Iris pigment epithelial cell (primary cell): ENCODE results near the gene POLDIP2.

ENCODE experiments used
- DNase-seq: peaks from one replicate; pipeline ENCODE4 v3.0.0-alpha.2; 2011; ENCODE audit warnings: low read depth

POLDIP2 gene

DNA sequence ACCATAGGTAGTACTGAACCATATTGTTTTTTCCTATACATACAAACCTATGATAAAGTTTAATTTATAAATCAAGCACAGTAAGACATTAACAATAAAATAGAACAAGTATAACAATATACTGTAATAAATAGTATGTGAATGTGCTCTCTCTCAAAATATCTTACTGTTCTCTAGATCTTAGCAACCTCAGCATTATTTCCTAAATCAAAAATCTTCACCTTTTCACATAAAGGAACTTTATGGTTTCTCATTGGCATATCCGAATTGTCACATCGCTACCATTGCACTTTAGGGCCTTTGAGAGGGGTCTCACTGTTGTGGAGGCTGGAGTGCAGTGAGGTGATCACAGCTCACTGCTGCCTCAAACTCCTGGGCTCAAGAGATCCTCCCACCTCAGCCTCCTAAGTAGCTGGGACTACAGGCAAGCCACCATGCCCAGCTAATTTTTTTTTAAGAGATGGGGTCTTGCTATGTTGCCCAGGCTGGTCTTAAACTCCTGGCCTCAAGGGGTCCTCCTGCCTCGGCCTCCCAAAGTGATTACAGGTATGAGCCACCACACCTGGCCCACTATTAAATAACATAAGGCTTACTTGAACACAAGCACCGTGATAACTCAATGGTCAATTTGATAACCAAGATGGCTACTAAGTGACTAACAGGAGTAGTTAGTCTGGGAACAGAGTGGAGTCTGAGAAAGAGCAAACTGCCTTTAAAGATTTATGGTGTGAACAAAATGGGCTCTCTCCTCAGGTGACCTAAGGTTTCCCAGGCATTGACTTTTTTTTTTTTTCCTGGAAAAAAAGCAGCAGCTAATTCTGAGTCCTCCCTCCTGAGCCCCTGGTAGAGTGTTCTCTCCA lies 41.3 kb downstream of the POLDIP2 start:
- DNase-seq = no peak

DNA sequence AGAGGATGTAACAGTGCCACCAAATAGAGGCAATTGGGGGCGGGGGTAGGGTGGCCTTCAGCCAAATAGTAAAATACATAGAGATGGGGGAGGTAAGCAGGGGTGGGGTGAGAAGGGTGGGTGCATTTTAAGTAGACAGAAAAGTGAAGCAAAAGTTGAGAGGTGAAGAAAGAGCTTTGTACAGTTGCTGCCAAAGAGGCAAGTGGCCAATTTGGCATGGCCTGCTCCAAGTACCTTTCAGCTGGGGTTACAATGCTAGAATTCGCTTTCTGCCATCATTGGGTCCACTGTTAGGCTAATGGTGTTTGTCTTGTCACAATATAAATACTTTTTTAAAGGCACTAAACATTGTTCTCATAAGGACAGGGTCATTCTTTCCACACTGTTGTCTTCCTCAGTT lies 43.5 kb downstream of the POLDIP2 start:
- no peak for DNase-seq

DNA sequence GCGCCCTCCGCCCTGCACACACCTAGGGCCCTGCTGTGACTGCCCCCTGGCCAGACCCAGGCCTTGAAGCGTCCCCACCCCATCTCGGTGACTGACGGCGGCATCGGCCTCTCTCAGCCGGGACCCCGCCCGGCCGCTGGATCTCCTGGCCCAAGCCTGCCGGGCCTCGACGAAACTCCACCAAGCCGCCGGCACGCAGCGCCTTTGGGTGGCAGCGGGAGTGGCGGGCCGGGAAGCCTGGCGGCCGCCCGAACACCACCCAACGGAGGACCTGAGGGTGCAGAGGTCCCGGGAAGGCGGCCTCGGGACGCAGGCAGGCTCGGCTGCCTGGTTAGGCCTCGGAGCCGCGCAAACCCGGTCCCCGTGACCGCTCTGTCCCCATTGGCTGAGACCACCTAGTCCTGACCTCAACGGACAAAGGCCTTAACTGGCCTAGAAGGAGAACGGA lies 50.3 kb downstream of the POLDIP2 start:
- no peak for DNase-seq

DNA sequence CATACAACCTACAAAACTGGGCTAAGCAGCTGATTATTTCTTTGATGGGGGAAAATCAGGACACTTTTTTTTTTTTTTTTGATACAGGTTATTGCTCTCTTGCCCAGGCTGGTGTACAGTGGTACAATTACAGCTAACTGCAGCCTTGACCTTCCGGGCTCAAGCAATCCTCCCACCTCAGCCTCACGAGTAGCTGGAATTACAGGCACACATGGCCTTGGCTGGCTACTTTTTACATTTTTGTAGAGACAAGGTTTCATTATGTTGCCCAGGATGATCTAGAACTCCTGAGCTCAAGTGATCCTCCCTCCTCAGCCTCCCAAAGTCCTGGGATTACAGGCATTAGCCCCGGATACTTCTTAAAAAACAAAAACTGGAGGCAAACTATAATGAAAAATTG lies 58.9 kb downstream of the POLDIP2 start:
- DNase-seq = no peak
